Measurements from ENCODE around the gene UNKL.

GRCh38 chr16:1327619-1327947 is 86.9 kb downstream of the UNKL start:
- TF ChIP-seq POLR2A (IDR thresholded peaks at IDR 0.05) (no peak), CTCF (IDR thresholded peaks at IDR 0.05 in 4 of 5, conservative IDR thresholded peaks at IDR 0.05 in 1 of 5) (no peak)
